ENCODE results near the gene PARK7.
A peak's percentile ranks its signal among the peaks of the same experiment; 100 is the strongest.
"Not testable (repeated sequence)": the region's sequence is repeated elsewhere in the genome, so short reads cannot be mapped to it uniquely, and the experiment has no call there.

PARK7 gene

GRCh38 chr1:7943251-7943650 is 18.3 kb upstream of the PARK7 start:
- no peak for DNase-seq (ENCODE audit: low spot score)

GRCh38 chr1:7948960-7949359 is 12.6 kb upstream of the PARK7 start:
- peak; percentile 82 for DNase-seq (ENCODE audit: low spot score)

DNA sequence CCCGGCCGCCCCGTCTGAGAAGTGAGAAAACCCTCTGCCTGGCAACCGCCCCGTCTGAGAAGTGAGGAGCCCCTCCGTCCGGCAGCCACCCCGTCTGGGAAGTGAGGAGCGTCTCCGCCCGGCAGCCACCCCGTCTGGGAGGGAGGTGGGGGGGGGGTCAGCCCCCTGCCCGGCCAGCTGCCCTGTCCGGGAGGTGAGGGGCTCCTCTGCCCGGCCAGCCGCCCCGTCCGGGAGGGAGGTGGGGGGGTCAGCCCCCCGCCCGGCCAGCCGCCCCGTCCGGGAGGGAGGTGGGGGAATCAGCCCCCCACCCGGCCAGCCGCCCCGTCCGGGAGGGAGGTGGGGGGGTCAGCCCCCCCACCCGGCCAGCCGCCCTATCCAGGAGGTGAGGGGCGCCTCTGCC is 8.7 kb upstream of the PARK7 start:
- not testable (repeated sequence) for DNase-seq (ENCODE audit: low spot score)

GRCh38 chr1:7953850-7954609 is 7.5 kb upstream of the PARK7 start:
- peak; percentile 90 for DNase-seq (ENCODE audit: low spot score)

- no peak for DNase-seq (ENCODE audit: low spot score)
Measured at GRCh38 chr1:7954683-7955082, 6.8 kb upstream of the PARK7 start.

DNA sequence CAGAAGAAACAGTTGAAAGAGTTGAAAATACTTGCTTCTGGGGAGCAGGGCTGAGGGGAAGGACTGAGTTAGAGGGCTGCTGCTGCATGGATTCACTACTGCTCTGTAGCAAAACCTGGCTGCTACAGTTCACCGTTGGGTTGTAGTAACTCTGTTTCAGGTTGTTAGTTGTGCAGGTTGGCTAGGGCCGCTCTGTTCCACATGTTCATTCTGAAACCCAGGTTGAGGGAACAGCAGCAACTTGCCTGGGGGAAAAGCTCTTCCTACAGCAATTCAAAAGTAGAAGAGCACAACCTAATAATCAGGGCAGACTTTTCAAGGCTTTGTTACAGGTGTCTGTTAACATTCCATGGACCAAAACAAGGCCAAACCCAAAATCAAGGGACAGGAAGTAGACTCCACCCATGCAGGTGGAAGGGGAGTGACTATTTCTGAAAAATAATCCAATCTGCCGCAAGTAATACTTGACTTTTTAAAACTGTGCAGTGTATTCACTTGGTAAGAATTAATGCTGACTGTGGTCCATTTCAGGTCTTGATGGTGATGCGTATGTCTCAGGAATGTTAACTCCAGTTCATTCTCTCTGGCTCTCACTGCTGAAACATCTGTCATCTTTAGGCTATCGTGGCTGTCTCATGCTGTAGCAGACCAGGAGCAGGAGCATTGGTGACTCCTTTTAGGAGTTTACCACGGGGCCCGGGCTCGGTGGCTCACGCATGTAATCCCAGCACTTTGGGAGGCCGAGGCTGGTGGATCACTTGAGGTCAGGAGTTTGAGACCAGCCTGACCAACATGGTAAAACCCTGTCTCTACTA is 5.1 kb upstream of the PARK7 start:
- DNase-seq (ENCODE audit: low spot score) = peak; percentile 70

GRCh38 chr1:7960165-7960564 is 1.3 kb upstream of the PARK7 start:
- DNase-seq (ENCODE audit: low spot score) = no peak

GRCh38 chr1:7960867-7961215 is 670 bp upstream of the PARK7 start:
- no peak for DNase-seq (ENCODE audit: low spot score)

GRCh38 chr1:7962014-7962335 is 464 bp downstream of the PARK7 start:
- DNase-seq (ENCODE audit: low spot score) = no peak

DNA sequence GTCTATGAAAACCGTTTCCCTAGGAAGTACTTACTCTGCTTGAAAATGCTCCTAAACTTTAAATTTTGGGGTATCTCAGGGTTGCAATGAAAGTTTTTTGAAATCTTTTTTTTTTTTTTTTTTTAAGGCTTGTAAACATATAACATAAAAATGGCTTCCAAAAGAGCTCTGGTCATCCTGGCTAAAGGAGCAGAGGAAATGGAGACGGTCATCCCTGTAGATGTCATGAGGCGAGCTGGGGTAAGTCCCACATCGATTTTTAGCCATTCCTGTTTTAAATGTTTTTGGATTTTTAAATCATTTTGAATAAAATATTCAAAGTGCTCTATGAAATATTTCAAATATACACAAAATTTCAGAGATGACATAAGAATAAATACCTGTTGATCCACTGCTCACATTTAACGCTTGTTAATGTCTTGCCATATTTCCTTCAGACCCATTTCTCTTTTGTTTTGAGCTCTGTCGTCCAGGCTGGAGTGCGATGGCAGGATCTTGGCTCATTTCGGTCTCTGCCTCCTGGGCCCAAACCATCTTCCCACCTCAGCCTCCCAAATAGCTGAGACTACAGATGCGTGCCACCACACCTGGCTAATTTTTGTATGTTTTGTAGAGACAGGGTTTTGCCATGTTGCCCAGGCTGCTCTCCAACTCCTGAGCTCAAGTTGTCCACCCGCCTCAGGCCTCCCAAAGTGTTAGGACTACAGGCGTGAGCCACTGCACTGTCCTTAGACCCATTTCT is 1.3 kb downstream of the PARK7 start:
- DNase-seq (ENCODE audit: low spot score) = no peak

- not testable (repeated sequence) for DNase-seq (ENCODE audit: low spot score)
Measured at GRCh38 chr1:7963378-7963730, 1.8 kb downstream of the PARK7 start.

DNA sequence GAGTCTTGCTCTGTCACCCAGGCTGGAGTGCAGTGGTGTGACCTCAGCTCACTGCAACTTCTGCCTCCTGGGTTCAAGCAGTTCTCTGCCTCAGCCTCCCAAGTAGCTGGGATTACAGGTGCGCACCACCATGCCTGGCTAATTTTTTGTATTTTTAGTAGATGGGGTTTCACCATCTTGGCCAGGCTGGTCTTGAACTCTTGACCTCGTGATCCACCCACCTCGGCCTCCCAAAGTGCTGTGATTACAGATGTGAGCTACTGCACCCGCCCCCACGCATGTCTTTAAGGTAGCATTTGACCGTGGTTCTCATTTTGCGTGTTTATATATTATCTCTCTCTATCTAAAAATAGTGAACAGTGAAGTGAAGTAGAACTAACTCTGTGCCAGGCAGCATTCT is 2.3 kb downstream of the PARK7 start:
- not testable (repeated sequence) for DNase-seq (ENCODE audit: low spot score)

- DNase-seq (ENCODE audit: low spot score) = no peak
Measured at GRCh38 chr1:7964476-7964875, 3.0 kb downstream of the PARK7 start.

GRCh38 chr1:7967196-7967595 is 5.7 kb downstream of the PARK7 start:
- DNase-seq (ENCODE audit: low spot score) = no peak

GRCh38 chr1:7967651-7968050 is 6.1 kb downstream of the PARK7 start:
- no peak for DNase-seq (ENCODE audit: low spot score)

DNA sequence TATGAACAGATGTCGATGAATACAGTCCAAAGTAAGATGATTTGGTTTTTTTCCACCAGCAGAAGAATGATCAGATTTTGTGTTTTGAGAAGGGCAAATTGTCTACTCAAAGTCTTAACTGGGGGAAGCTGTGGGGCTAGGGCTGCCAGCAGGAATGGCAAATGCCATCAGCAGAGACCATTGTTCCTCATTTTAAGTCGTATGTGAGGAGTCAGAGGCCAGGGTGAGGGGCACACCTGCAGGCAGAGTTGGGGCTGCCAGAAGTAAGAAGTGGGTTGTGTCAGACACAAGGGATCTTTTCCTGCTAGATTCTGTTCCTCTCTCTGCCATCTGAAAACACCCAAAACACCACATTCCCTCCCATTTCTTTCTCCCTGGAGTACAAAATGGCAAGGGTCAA is 8.7 kb downstream of the PARK7 start:
- DNase-seq (ENCODE audit: low spot score) = no peak

DNA sequence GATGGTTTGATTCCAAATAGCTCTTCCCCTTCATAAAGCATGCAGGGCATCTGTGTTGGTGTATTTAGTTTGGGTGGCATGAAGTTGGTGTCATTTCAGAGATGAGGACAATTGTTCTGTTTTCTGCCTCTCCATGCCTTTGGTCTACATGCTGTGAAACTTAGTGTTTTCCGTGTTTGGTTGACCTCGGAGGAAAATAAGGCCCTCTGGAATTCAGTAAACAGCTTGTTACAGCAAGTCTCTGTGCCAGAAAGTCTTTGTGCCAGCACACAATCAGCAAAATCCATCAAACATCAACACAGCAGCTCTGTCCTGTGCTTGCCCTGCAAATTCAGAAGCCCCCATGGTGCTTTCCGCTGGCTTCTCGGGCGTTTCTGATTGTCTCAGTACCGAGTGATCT is 9.5 kb downstream of the PARK7 start:
- DNase-seq (ENCODE audit: low spot score) = no peak

- no peak for DNase-seq (ENCODE audit: low spot score)
Measured at GRCh38 chr1:7972285-7972684, 10.8 kb downstream of the PARK7 start.

DNA sequence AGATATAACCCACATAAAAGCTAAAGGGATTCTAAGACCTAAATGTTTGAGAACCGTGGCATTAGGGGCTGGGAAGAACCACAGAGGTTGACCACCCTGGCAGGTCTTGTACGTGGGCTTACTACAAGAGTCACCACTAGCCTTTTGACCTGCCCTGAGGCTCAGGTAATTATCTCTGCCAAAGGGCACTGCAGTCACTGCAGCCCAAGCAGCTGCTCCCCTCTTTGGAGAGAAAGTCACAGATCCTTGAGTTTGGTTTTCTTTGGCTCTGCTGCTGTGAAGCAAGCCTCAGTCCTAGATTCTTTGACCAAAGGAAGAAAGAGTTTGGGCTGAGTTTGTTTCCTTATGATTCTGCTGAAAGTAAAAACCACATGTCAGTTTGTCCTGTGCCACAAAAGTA is 11.6 kb downstream of the PARK7 start:
- DNase-seq (ENCODE audit: low spot score) = no peak

- DNase-seq (ENCODE audit: low spot score) = peak; percentile 78
Measured at GRCh38 chr1:7975212-7975865, 13.8 kb downstream of the PARK7 start.

- DNase-seq (ENCODE audit: low spot score) = no peak
Measured at GRCh38 chr1:7980984-7981383, 19.5 kb downstream of the PARK7 start.

DNA sequence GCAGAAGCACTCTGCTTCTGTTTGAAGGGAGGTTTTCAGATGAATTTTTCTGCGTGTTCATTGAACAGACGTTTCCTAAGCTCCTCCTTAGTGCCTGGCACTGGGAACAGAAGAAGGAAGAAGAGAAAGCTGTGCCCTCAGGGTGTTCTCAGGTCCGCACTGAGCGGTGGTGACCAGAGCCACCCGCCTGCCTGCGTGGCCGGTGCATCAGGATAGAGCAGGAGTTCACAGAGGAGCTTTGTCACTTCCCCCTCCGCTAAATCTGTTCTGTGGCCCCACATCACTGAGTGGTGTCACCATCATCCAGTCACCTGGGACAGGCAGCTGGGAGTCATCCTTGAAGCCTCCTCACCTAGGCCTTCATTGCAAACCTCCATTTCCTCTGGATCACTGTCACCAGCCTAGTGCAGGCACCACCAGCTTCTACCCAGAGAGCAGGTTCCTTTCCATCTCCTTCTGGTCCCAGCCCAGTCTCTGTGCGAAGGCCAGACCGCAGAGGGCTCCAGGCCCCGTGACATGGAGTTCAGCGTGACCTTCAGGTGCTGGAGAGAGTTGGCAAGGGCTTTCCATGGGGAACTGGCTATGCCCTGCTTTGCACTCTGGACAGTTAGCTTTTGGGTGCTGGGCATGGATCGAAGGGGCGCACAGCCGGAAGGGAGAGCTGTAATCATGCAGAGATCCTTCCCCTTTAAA is 21.7 kb downstream of the PARK7 start:
- DNase-seq (ENCODE audit: low spot score) = no peak

All from AG08396 (cell line).